ENCODE data around the gene CDHR5. TPM values are rescaled to one million over a fixed set of nuclear protein-coding genes. Genes with fewer than 3 reads are reported as not detected.
A peak's percentile ranks its signal among the peaks of the same experiment; 100 is the strongest.

The CDHR5 gene
- total and polyA plus RNA-seq, 2 of the 4 experiments (the other 2 are of a cell fraction): not detected

DNA sequence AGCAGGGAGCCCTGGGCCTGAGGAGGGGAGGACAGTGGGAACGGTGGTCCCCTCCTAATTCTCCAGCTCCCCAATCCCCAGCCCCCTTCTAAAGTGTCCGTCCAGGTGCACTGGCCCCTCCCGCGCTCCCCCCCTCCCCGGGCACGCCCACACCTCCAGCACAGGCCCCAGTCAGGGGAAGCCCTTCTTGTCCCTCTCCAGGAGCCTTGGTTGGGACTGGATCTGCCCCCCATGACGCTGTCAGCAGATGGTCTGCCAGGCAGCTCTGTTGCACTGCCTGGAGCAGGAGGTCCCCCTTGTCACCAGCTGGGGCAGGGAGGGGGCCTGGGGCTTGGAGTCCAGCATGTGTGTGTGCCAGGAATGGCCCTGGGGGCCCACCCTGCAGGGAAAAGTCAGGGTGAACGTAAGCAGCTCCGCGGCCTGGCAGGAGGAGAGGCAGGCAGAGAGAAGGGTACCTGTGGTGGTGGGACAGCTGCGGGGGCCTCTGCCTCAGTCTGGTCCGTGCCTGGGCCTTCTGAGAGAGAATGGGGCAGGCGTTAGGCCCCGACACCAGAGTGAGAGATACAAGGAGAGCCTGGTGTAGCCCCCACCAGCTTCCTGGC lies 10.6 kb downstream of the CDHR5 start:
- H4K8ac ChIP-seq (ENCODE audit: low read depth in 2 of 2, low read length in 2 of 2): no peak overlapping the region
- no peak overlapping the region for H2BK120ac ChIP-seq (ENCODE audit: low read depth, low read length)
- no peak overlapping the region for H2AFZ ChIP-seq (replicated peaks; ENCODE audit: low read length, poor library complexity)
- POLR2A ChIA-PET (ENCODE audit: unreplicated experiment): no interaction called here
- no peak overlapping the region for H4K91ac ChIP-seq (ENCODE audit: insufficient read depth, low read depth, low read length)
- H3K18ac ChIP-seq (ENCODE audit: low read depth, low read length): no peak overlapping the region
- in situ Hi-C loops (cut with MboI; ENCODE audit: low sequenced_read_pairs) (no loop called here), dilution Hi-C loops (cut with HindIII; ENCODE audit: low sequenced_read_pairs, unreplicated experiment) (no loop called here), intact Hi-C loops (cut with micrococcal nuclease) (no loop called here)
- DNase-seq: no peak
- H3K14ac ChIP-seq (replicated peaks; ENCODE audit: low read depth, low read length): no peak overlapping the region
- no peaks in the 10 kb centered on the region for H3K9me3 ChIP-seq (ENCODE audit: control insufficient read depth, insufficient read depth, low read length)
- H3K27ac ChIP-seq (ENCODE audit: insufficient read depth, low read length): no peak overlapping the region
- no peaks in the 10 kb centered on the region for H3K27me3 ChIP-seq (ENCODE audit: control insufficient read depth, insufficient read depth, low read length)
- peaks cover 4% of the 10 kb centered on the region; the same call in 1 of the 2 replicates for H3K4me1 ChIP-seq (ENCODE audit: control insufficient read depth, insufficient read depth, low read length)
- no peak overlapping the region for H2BK20ac ChIP-seq (ENCODE audit: low read depth, low read length)
- H4K20me1 ChIP-seq (ENCODE audit: insufficient read depth, low read length): peaks cover 39% of the 10 kb centered on the region
- TF ChIP-seq, protein P1, sequence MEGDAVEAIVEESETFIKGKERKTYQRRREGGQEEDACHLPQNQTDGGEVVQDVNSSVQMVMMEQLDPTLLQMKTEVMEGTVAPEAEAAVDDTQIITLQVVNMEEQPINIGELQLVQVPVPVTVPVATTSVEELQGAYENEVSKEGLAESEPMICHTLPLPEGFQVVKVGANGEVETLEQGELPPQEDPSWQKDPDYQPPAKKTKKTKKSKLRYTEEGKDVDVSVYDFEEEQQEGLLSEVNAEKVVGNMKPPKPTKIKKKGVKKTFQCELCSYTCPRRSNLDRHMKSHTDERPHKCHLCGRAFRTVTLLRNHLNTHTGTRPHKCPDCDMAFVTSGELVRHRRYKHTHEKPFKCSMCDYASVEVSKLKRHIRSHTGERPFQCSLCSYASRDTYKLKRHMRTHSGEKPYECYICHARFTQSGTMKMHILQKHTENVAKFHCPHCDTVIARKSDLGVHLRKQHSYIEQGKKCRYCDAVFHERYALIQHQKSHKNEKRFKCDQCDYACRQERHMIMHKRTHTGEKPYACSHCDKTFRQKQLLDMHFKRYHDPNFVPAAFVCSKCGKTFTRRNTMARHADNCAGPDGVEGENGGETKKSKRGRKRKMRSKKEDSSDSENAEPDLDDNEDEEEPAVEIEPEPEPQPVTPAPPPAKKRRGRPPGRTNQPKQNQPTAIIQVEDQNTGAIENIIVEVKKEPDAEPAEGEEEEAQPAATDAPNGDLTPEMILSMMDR (conservative IDR thresholded peaks at IDR 0.05; ENCODE audit: low read depth, low read length): no peak
- TF ChIP-seq FOS (IDR thresholded peaks at IDR 0.05; ENCODE audit: low read depth, low read length) (no peak), RAD21 (IDR thresholded peaks at IDR 0.05; ENCODE audit: low read length) (no peak), RFX5 (IDR thresholded peaks at IDR 0.05; ENCODE audit: low read depth, low read length) (no peak), RCOR1 (IDR thresholded peaks at IDR 0.05; ENCODE audit: insufficient replicate concordance, low read length) (no peak), MAFK (IDR thresholded peaks at IDR 0.05; ENCODE audit: low read depth, low read length) (no peak), MAZ (IDR thresholded peaks at IDR 0.05; ENCODE audit: borderline replicate concordance, low read depth, low read length) (no peak), MXI1 (IDR thresholded peaks at IDR 0.05; ENCODE audit: borderline replicate concordance, low read depth, low read length) (no peak), NFE2L2 (IDR thresholded peaks at IDR 0.05; ENCODE audit: low read depth, low read length) (no peak), CHD1 (IDR thresholded peaks at IDR 0.05; ENCODE audit: low read depth, low read length) (no peak), POLR2A (IDR thresholded peaks at IDR 0.05; ENCODE audit: low read depth, low read length) (no peak), SMC3 (IDR thresholded peaks at IDR 0.05; ENCODE audit: low read depth, low read length) (no peak)
- TF ChIP-seq, protein P2, sequence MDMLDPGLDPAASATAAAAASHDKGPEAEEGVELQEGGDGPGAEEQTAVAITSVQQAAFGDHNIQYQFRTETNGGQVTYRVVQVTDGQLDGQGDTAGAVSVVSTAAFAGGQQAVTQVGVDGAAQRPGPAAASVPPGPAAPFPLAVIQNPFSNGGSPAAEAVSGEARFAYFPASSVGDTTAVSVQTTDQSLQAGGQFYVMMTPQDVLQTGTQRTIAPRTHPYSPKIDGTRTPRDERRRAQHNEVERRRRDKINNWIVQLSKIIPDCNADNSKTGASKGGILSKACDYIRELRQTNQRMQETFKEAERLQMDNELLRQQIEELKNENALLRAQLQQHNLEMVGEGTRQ (IDR thresholded peaks at IDR 0.05; ENCODE audit: low read depth, low read length): no peak
- TF ChIP-seq, protein P3, sequence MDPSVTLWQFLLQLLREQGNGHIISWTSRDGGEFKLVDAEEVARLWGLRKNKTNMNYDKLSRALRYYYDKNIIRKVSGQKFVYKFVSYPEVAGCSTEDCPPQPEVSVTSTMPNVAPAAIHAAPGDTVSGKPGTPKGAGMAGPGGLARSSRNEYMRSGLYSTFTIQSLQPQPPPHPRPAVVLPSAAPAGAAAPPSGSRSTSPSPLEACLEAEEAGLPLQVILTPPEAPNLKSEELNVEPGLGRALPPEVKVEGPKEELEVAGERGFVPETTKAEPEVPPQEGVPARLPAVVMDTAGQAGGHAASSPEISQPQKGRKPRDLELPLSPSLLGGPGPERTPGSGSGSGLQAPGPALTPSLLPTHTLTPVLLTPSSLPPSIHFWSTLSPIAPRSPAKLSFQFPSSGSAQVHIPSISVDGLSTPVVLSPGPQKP (IDR thresholded peaks at IDR 0.05; ENCODE audit: borderline replicate concordance, low read depth, low read length): no peak
- H2BK5ac ChIP-seq (ENCODE audit: low read depth, low read length, poor library complexity, severe bottlenecking): no peak overlapping the region
- no peak overlapping the region for H3K56ac ChIP-seq (ENCODE audit: extremely low read depth, insufficient read depth, low read length)
- WGBS, 2 experiments (ENCODE audit: extremely low coverage in 2 of 2, insufficient read length in 1 of 2): 71% methylated on average over 6 of the region's 14 CpGs; no CpG with 5 or more reads in 1 of the 2 experiments
- H3K9me1 ChIP-seq (ENCODE audit: insufficient read depth, low read length): no peaks in the 10 kb centered on the region
- no peak for ATAC-seq (ENCODE audit: low read depth)
- peaks cover 47% of the 10 kb centered on the region for H3K36me3 ChIP-seq (ENCODE audit: control insufficient read depth, insufficient read depth, low read length)
- H3K23ac ChIP-seq (ENCODE audit: low read depth, low read length): no peak overlapping the region
- no peak overlapping the region for H3K4me3 ChIP-seq (ENCODE audit: insufficient read depth, low read depth, low read length)
- CTCF ChIA-PET: no interaction called here
- H3K4ac ChIP-seq (ENCODE audit: low read depth, low read length): no peak overlapping the region
- H4K5ac ChIP-seq (ENCODE audit: low read depth, low read length): no peak overlapping the region
- peaks cover 2 to 36% of the 10 kb centered on the region in 2 experiments; a peak in 3 of 4 replicates for H3K79me1 ChIP-seq (ENCODE audit: low read depth in 1 of 2, low read length in 2 of 2)
- no peak overlapping the region for H2AK5ac ChIP-seq (ENCODE audit: low read depth, low read length)
- no peak overlapping the region for H3K9ac ChIP-seq (ENCODE audit: low read depth, low read length)
- H3K4me2 ChIP-seq (ENCODE audit: low read depth, low read length): no peak overlapping the region
- BruUV-seq (replicated peaks): no TSS peak
- peak overlapping the region; percentile 28 for H2AK9ac ChIP-seq (replicated peaks; ENCODE audit: low read depth, low read length, poor library complexity)
- H2BK15ac ChIP-seq (ENCODE audit: low read depth, low read length): no peak overlapping the region

Measured in IMR-90 (cell line).